Measurements from ENCODE around the gene ADO. TPM values are rescaled to one million over a fixed set of nuclear protein-coding genes. Genes with fewer than 3 reads are reported as not detected.

ADO gene
- total and polyA plus RNA-seq, 2 of the 13 experiments (the other 11 are each of a cell fraction or from before 2014, with no cell fraction given): 8.9 to 15.9 TPM

DNA sequence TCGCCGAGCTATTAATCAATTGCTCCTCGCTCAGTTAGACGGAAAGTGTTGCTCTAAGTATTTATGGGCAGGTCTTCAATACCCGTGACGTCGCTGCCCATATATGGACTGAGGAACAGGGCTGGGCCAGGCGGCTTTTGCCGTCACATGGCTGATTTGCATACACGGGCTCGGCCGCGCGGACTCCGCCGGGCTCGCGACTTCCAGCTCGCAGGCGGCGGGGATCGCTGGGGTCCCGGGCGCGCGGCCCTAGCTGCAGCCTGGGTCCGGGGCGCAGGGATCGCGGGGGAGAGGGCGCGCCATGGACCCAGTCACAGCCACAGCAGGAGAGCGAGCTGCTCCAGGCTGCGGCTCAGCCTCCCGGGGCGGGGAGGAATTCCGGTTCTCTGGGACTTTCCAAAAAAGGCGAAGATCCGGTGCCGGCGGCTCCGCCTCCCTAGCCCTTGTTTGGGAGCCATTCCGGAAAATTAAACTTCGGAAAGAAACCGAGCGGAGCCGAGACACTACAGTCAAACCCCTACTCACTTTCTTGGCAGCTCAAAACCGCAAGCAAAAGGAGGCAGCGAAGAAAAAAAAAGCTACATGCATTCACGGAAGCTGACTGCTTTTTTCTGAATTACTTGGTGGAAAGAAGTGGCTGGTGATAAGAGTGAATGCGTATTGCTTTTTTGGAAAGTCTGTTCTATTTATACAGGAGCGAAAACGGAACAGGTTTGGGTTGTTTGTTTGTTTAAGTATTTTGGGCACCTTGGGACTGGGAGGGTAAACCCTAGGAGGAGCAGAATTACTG is 12.0 kb downstream of the ADO start, which contains the start of gene EGR2 (continued):
- TF ChIP-seq, protein P1, sequence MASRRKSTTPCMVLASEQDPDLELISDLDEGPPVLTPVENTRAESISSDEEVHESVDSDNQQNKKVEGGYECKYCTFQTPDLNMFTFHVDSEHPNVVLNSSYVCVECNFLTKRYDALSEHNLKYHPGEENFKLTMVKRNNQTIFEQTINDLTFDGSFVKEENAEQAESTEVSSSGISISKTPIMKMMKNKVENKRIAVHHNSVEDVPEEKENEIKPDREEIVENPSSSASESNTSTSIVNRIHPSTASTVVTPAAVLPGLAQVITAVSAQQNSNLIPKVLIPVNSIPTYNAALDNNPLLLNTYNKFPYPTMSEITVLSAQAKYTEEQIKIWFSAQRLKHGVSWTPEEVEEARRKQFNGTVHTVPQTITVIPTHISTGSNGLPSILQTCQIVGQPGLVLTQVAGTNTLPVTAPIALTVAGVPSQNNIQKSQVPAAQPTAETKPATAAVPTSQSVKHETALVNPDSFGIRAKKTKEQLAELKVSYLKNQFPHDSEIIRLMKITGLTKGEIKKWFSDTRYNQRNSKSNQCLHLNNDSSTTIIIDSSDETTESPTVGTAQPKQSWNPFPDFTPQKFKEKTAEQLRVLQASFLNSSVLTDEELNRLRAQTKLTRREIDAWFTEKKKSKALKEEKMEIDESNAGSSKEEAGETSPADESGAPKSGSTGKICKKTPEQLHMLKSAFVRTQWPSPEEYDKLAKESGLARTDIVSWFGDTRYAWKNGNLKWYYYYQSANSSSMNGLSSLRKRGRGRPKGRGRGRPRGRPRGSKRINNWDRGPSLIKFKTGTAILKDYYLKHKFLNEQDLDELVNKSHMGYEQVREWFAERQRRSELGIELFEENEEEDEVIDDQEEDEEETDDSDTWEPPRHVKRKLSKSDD (CRISPR knock-in tag; IDR thresholded peaks at IDR 0.05; ENCODE audit: low read depth): peak; percentile 29; the same call in 1 of the 2 replicates
- TF ChIP-seq SIN3A (IDR thresholded peaks at IDR 0.05; ENCODE audit: borderline replicate concordance, low read depth, low read length): peak; percentile 50; the same call in 1 of the 2 replicates
- TF ChIP-seq HOXA3 (CRISPR knock-in tag; IDR thresholded peaks at IDR 0.05): 0 out of 2 replicates have a peak, but pooled peaks have one; percentile 52
- TF ChIP-seq ELF1 (CRISPR knock-in tag; IDR thresholded peaks at IDR 0.05): 0 out of 2 replicates have a peak, but pooled peaks have one; percentile 13
- TF ChIP-seq ZFY (CRISPR knock-in tag; IDR thresholded peaks at IDR 0.05): peak; percentile 20; the same call in 1 of the 2 replicates
- no peak for TF ChIP-seq RBAK (CRISPR knock-in tag; IDR thresholded peaks at IDR 0.05)
- TF ChIP-seq, protein P2, sequence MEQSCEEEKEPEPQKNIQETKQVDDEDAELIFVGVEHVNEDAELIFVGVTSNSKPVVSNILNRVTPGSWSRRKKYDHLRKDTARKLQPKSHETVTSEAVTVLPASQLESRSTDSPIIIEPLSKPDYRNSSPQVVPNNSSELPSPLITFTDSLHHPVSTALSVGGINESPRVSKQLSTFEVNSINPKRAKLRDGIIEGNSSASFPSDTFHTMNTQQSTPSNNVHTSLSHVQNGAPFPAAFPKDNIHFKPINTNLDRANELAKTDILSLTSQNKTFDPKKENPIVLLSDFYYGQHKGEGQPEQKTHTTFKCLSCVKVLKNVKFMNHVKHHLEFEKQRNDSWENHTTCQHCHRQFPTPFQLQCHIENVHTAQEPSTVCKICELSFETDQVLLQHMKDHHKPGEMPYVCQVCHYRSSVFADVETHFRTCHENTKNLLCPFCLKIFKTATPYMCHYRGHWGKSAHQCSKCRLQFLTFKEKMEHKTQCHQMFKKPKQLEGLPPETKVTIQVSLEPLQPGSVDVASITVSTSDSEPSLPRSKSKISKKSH (CRISPR knock-in tag; IDR thresholded peaks at IDR 0.05; ENCODE audit: borderline replicate concordance): peak; percentile 22; the same call in 1 of the 2 replicates
- TF ChIP-seq, protein P3, sequence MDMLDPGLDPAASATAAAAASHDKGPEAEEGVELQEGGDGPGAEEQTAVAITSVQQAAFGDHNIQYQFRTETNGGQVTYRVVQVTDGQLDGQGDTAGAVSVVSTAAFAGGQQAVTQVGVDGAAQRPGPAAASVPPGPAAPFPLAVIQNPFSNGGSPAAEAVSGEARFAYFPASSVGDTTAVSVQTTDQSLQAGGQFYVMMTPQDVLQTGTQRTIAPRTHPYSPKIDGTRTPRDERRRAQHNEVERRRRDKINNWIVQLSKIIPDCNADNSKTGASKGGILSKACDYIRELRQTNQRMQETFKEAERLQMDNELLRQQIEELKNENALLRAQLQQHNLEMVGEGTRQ (IDR thresholded peaks at IDR 0.05; ENCODE audit: low read depth, low read length): peak; percentile 61
- TF ChIP-seq, protein P3 (CRISPR knock-in tag; IDR thresholded peaks at IDR 0.05; ENCODE audit: borderline replicate concordance): peak; percentile 97; the same call in 1 of the 2 replicates
- TF ChIP-seq, protein P4, sequence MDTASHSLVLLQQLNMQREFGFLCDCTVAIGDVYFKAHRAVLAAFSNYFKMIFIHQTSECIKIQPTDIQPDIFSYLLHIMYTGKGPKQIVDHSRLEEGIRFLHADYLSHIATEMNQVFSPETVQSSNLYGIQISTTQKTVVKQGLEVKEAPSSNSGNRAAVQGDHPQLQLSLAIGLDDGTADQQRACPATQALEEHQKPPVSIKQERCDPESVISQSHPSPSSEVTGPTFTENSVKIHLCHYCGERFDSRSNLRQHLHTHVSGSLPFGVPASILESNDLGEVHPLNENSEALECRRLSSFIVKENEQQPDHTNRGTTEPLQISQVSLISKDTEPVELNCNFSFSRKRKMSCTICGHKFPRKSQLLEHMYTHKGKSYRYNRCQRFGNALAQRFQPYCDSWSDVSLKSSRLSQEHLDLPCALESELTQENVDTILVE (CRISPR knock-in tag; IDR thresholded peaks at IDR 0.05): peak; percentile 52; the same call in 1 of the 2 replicates
- 0 out of 2 replicates have a peak, but pooled peaks have one; percentile 15 for TF ChIP-seq RXRB (CRISPR knock-in tag; IDR thresholded peaks at IDR 0.05; ENCODE audit: borderline replicate concordance)
- TF ChIP-seq SPEN (CRISPR knock-in tag; IDR thresholded peaks at IDR 0.05; ENCODE audit: low read depth): peak; percentile 35; the same call in 1 of the 2 replicates
- TF ChIP-seq CHCHD3 (CRISPR knock-in tag; IDR thresholded peaks at IDR 0.05): no peak
- TF ChIP-seq, protein P5, sequence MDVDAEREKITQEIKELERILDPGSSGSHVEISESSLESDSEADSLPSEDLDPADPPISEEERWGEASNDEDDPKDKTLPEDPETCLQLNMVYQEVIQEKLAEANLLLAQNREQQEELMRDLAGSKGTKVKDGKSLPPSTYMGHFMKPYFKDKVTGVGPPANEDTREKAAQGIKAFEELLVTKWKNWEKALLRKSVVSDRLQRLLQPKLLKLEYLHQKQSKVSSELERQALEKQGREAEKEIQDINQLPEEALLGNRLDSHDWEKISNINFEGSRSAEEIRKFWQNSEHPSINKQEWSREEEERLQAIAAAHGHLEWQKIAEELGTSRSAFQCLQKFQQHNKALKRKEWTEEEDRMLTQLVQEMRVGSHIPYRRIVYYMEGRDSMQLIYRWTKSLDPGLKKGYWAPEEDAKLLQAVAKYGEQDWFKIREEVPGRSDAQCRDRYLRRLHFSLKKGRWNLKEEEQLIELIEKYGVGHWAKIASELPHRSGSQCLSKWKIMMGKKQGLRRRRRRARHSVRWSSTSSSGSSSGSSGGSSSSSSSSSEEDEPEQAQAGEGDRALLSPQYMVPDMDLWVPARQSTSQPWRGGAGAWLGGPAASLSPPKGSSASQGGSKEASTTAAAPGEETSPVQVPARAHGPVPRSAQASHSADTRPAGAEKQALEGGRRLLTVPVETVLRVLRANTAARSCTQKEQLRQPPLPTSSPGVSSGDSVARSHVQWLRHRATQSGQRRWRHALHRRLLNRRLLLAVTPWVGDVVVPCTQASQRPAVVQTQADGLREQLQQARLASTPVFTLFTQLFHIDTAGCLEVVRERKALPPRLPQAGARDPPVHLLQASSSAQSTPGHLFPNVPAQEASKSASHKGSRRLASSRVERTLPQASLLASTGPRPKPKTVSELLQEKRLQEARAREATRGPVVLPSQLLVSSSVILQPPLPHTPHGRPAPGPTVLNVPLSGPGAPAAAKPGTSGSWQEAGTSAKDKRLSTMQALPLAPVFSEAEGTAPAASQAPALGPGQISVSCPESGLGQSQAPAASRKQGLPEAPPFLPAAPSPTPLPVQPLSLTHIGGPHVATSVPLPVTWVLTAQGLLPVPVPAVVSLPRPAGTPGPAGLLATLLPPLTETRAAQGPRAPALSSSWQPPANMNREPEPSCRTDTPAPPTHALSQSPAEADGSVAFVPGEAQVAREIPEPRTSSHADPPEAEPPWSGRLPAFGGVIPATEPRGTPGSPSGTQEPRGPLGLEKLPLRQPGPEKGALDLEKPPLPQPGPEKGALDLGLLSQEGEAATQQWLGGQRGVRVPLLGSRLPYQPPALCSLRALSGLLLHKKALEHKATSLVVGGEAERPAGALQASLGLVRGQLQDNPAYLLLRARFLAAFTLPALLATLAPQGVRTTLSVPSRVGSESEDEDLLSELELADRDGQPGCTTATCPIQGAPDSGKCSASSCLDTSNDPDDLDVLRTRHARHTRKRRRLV (CRISPR knock-in tag; IDR thresholded peaks at IDR 0.05): 0 out of 2 replicates have a peak, but pooled peaks have one; percentile 26
